Neuronal stem cell (in vitro differentiated cells): ENCODE data around the gene KCNE2.

ENCODE experiments used
- DNase-seq: peaks from one replicate; pipeline ENCODE4 v3.0.0-alpha.2; 2013; ENCODE audit warnings: low spot score
- H2AFZ ChIP-seq: one replicate; pipeline ENCODE4 v1.6.1; 2013; ENCODE audit warnings: mild to moderate bottlenecking, low read length, inconsistent platforms
- H2AK5ac ChIP-seq: 2 replicates; pipeline ENCODE4 v1.6.1; 2013; ENCODE audit warnings: low read depth, mild to moderate bottlenecking, inconsistent platforms, low read length, moderate library complexity, mixed read lengths
- H2BK120ac ChIP-seq: 2 replicates; pipeline ENCODE4 v1.6.1; 2013; ENCODE audit warnings: low read depth, mild to moderate bottlenecking, inconsistent platforms, low read length, moderate library complexity, mixed read lengths
- H2BK12ac ChIP-seq: one replicate; pipeline ENCODE4 v1.6.1; 2013; ENCODE audit warnings: low read length, inconsistent platforms
- H2BK15ac ChIP-seq: 2 replicates; pipeline ENCODE4 v1.6.1; 2013; ENCODE audit warnings: mild to moderate bottlenecking, low read length, inconsistent platforms, mixed read lengths
- H2BK5ac ChIP-seq: one replicate; pipeline ENCODE4 v1.6.1; 2013; ENCODE audit warnings: inconsistent platforms, mild to moderate bottlenecking, low read length, moderate library complexity
- H3K14ac ChIP-seq: one replicate; pipeline ENCODE4 v1.6.1; 2013; ENCODE audit warnings: low read length, inconsistent platforms
- H3K18ac ChIP-seq: 2 replicates; pipeline ENCODE4 v1.6.1; 2013; ENCODE audit warnings: low read length, inconsistent platforms
- H3K23ac ChIP-seq: 2 replicates; pipeline ENCODE4 v1.6.1; 2013; ENCODE audit warnings: low read depth, mild to moderate bottlenecking, mixed read lengths, low read length, inconsistent platforms; ENCODE audit not compliant: poor library complexity
- H3K27ac ChIP-seq: replicated peaks from 3 replicates; pipeline ENCODE4 v1.5.1; 2013; ENCODE audit warnings: low read length, inconsistent platforms
- H3K27me3 ChIP-seq, 3 experiments: 2 replicates each; pipeline ENCODE4 v1.6.1; 2013; ENCODE audit warnings: low read length in 3 of 3, mild to moderate bottlenecking in 2 of 3, inconsistent platforms in 1 of 3, low read depth in 1 of 3, mixed read lengths in 1 of 3, moderate library complexity in 1 of 3; ENCODE audit not compliant: control insufficient read depth in 3 of 3, insufficient read depth in 3 of 3
- H3K36me3 ChIP-seq, 2 donors: replicated peaks in 1 of 2; 2 replicates each; pipeline ENCODE4 v1.6.1; 2013; ENCODE audit warnings: low read length in 2 of 2; ENCODE audit not compliant: control insufficient read depth in 2 of 2, insufficient read depth in 2 of 2
- H3K4ac ChIP-seq: 2 replicates; pipeline ENCODE4 v1.6.1; 2013; ENCODE audit warnings: inconsistent platforms, mild to moderate bottlenecking, low read length, moderate library complexity
- H3K4me1 ChIP-seq, 2 donors: 1 replicate in 1 of 2; 2 replicates in 1 of 2; pipeline ENCODE4 v1.6.1; 2013; ENCODE audit warnings: low read length in 2 of 2, low read depth in 1 of 2; ENCODE audit not compliant: control insufficient read depth in 2 of 2, insufficient read depth in 1 of 2
- H3K4me2 ChIP-seq: one replicate; pipeline ENCODE4 v1.6.1; 2013; ENCODE audit warnings: mild to moderate bottlenecking, low read length, inconsistent platforms; ENCODE audit not compliant: insufficient read depth, poor library complexity, severe bottlenecking
- H3K4me3 ChIP-seq, 2 donors: 2 replicates each; pipeline ENCODE4 v1.5.1; 2013; ENCODE audit warnings: low read length in 2 of 2, mild to moderate bottlenecking in 2 of 2, inconsistent platforms in 1 of 2, moderate library complexity in 1 of 2
- H3K79me1 ChIP-seq: one replicate; pipeline ENCODE4 v1.6.1; 2013; ENCODE audit warnings: low read depth, mild to moderate bottlenecking, inconsistent platforms, low read length, moderate library complexity
- H3K9ac ChIP-seq: one replicate; pipeline ENCODE4 v1.6.1; 2013; ENCODE audit warnings: mild to moderate bottlenecking, low read depth, low read length, inconsistent platforms; ENCODE audit not compliant: poor library complexity
- H3K9me3 ChIP-seq, 2 donors: replicated peaks in 1 of 2; 2 replicates each; pipeline versions ENCODE3 to v1.6.1; 2013; ENCODE audit warnings: low read length in 2 of 2, mild to moderate bottlenecking in 2 of 2, inconsistent platforms in 1 of 2, low read depth in 1 of 2, mixed read lengths in 1 of 2, moderate library complexity in 1 of 2; ENCODE audit not compliant: control insufficient read depth in 2 of 2, insufficient read depth in 1 of 2
- H4K8ac ChIP-seq: one replicate; pipeline ENCODE4 v1.6.1; 2013; ENCODE audit warnings: low read depth, mild to moderate bottlenecking, inconsistent platforms, low read length, moderate library complexity
- H4K91ac ChIP-seq: one replicate; pipeline ENCODE4 v1.6.1; 2013; ENCODE audit warnings: low read length, low read depth, mild to moderate bottlenecking, inconsistent platforms; ENCODE audit not compliant: poor library complexity
- WGBS, 2 donors: extraction: QIAGEN DNeasy Blood & Tissue Kit; methylation state at CpG; one replicate each; pipeline ENCODE4 v1.1.7; 2013; ENCODE audit warnings: missing lambda C conversion rate in 2 of 2, mixed read lengths in 1 of 2; ENCODE audit not compliant: insufficient read length in 2 of 2, insufficient replicate concordance in 1 of 2; ENCODE audit errors: extremely low coverage in 2 of 2; 5-methylcytosine and 5-hydroxymethylcytosine counted together

The KCNE2 gene

DNA sequence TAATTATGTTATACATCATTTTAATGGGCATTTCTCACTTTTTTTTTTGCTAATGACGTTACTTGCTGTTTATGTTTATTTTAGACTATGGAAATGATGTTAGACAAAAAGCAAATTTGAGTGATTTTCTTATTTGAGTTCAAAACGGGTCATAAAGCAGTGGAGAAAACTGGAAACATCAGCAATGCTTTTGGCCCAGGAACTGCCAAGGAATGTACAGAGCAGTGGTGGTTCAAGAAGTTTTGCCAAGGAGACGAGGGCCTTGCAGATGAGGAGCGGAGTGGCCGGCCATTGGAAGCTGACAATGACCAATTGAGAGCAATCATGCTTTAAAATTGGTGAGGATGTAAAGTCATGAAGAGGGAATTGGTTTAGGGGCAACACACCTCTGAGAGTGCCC lies 32.1 kb upstream of the KCNE2 start:
- no peak overlapping the region for H4K91ac ChIP-seq
- no peak overlapping the region for H2BK12ac ChIP-seq
- no peak overlapping the region for H2BK5ac ChIP-seq
- H3K27me3 ChIP-seq = no peaks in the 10 kb centered on the region
- H3K27ac ChIP-seq = no peak overlapping the region
- H3K36me3 ChIP-seq = no peaks in the 10 kb centered on the region
- no peak overlapping the region for H3K9ac ChIP-seq
- no peak overlapping the region for H2BK120ac ChIP-seq
- no peak overlapping the region for H3K23ac ChIP-seq
- DNase-seq = no peak
- H3K18ac ChIP-seq = no peak overlapping the region
- H2AK5ac ChIP-seq = no peak overlapping the region
- peaks cover 0 to 15% of the 10 kb centered on the region in 2 donors for H3K4me1 ChIP-seq
- no peaks in the 10 kb centered on the region for H3K79me1 ChIP-seq
- no peak overlapping the region for H4K8ac ChIP-seq
- no CpG with 5 or more reads among the region's 5 CpGs for WGBS, 2 donors
- no peak overlapping the region for H3K4me2 ChIP-seq
- H3K4me3 ChIP-seq = no peak overlapping the region
- no peak overlapping the region for H2BK15ac ChIP-seq
- no peak overlapping the region for H3K4ac ChIP-seq
- H3K14ac ChIP-seq = no peak overlapping the region
- H2AFZ ChIP-seq = no peak overlapping the region
- peaks cover 0 to 4% of the 10 kb centered on the region in 2 donors for H3K9me3 ChIP-seq

DNA sequence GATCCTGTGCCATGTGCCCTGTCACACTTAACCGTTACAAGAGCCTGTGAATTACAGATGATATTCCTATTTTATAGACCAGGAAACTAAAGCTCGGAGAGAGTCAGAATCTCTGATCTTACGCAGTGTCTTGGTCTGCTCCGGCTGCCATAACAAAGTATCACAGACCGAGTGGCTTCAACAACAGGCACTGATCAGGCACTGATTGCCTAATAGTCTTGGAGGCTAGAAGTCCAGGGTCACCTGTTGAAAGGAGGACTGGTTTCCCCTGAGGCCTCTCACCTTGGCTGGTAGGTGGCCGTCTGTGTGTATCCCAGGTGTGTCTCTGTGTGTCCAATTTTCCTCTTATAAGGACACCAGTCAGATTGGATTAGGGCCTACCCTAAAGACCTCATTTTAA lies 31.5 kb upstream of the KCNE2 start:
- peak overlapping the region; percentile 1 for H3K18ac ChIP-seq

GRCh38 chr21:34333121-34333739 lies 30.6 kb upstream of the KCNE2 start:
- Histone ChIP-seq H3K4me1 (peaks cover 0 to 15% of the 10 kb centered on the region in 2 donors), H2BK12ac (no peak overlapping the region), H3K23ac (no peak overlapping the region), H3K9ac (no peak overlapping the region), H4K91ac (no peak overlapping the region), H3K79me1 (no peaks in the 10 kb centered on the region), H2BK120ac (no peak overlapping the region), H3K27me3 (no peaks in the 10 kb centered on the region), H3K4me2 (no peak overlapping the region), H2AK5ac (peak overlapping the region; percentile 9), H3K18ac (peak overlapping the region; percentile 72), H2BK5ac (no peak overlapping the region), H2BK15ac (peak overlapping the region; percentile 60), H3K9me3 (peaks cover 0 to 4% of the 10 kb centered on the region in 2 donors), H3K4me3 (no peak overlapping the region), H3K4ac (no peak overlapping the region), H4K8ac (no peak overlapping the region), H3K36me3 (no peaks in the 10 kb centered on the region), H3K27ac (no peak overlapping the region), H3K14ac (no peak overlapping the region), H2AFZ (no peak overlapping the region)
- no peak for DNase-seq
- whole genome bisulfite sequencing, 2 donors = no CpG with 5 or more reads among the region's 13 CpGs

More for the DNA sequence above, 31.5 kb upstream of the KCNE2 start:
- Histone ChIP-seq H2BK120ac (no peak overlapping the region), H3K4me3 (no peak overlapping the region), H2BK15ac (no peak overlapping the region), H3K9ac (no peak overlapping the region), H2BK5ac (no peak overlapping the region), H3K4me2 (no peak overlapping the region), H2AK5ac (no peak overlapping the region), H2AFZ (no peak overlapping the region), H4K91ac (no peak overlapping the region), H3K36me3 (no peaks in the 10 kb centered on the region), H3K14ac (no peak overlapping the region), H3K79me1 (no peaks in the 10 kb centered on the region), H4K8ac (no peak overlapping the region), H3K4me1 (peaks cover 0 to 15% of the 10 kb centered on the region in 2 donors), H2BK12ac (no peak overlapping the region), H3K27me3 (no peaks in the 10 kb centered on the region), H3K4ac (no peak overlapping the region), H3K9me3 (peaks cover 0 to 4% of the 10 kb centered on the region in 2 donors), H3K23ac (no peak overlapping the region), H3K27ac (no peak overlapping the region)
- no peak for DNase-seq
- WGBS, 2 donors = no CpG with 5 or more reads among the region's 6 CpGs

DNA sequence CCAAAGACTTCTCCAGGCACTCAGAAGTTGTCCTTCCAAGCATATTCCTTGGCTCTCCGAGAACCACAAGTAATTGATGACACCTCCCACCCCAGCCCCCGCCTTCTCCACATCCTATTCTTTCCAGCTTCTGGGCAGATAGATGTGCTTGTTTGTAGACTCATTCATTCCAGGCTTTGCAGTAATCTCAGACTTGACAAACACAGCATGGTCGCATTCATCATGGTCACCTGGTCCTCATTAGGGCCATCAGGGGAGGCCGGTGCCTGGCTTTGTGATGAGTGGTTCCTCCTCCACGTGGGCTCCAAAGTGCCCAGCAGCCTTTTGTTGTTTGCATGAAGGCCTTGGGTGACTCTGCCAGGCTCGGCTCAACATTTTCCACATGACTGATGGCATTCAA lies 28.5 kb upstream of the KCNE2 start:
- Histone ChIP-seq H3K79me1 (no peaks in the 10 kb centered on the region), H4K8ac (no peak overlapping the region), H3K4me3 (no peak overlapping the region), H3K23ac (no peak overlapping the region), H4K91ac (no peak overlapping the region), H3K14ac (no peak overlapping the region), H3K4me2 (no peak overlapping the region), H3K36me3 (no peaks in the 10 kb centered on the region), H3K9me3 (no peaks in the 10 kb centered on the region), H3K4ac (no peak overlapping the region), H3K4me1 (peaks cover 0 to 18% of the 10 kb centered on the region in 2 donors), H3K18ac (no peak overlapping the region), H2BK5ac (no peak overlapping the region), H3K27me3 (no peaks in the 10 kb centered on the region), H3K27ac (peak overlapping the region; percentile 60), H2AK5ac (no peak overlapping the region), H2BK120ac (no peak overlapping the region), H3K9ac (no peak overlapping the region), H2BK15ac (no peak overlapping the region), H2BK12ac (no peak overlapping the region), H2AFZ (no peak overlapping the region)
- WGBS, 2 donors = no CpG with 5 or more reads among the region's 6 CpGs
- DNase-seq = peak; percentile 43
